Measurements from ENCODE around the gene CD244.

DNA sequence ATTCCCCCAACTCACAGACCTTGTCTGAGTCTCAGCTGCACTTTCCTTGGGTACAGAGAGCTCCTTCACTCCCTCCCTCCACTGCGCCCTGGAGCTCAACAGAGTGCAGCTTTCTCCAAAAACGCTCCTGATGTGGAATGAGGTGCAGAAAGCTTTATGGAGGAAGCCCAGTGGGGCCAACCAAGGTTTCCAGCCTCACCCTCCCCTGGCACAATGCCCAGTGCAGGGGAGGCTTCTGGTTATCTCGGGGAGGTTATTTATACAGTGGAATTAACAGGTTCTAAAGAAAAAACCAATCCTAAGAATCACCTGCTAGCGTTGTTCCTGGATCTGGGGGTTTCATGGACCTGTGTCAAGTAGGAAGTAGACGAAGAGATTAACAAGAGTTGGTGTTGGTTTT lies 22.4 kb upstream of the CD244 start, which contains the start of gene ITLN1:
- TF ChIP-seq, protein P1, sequence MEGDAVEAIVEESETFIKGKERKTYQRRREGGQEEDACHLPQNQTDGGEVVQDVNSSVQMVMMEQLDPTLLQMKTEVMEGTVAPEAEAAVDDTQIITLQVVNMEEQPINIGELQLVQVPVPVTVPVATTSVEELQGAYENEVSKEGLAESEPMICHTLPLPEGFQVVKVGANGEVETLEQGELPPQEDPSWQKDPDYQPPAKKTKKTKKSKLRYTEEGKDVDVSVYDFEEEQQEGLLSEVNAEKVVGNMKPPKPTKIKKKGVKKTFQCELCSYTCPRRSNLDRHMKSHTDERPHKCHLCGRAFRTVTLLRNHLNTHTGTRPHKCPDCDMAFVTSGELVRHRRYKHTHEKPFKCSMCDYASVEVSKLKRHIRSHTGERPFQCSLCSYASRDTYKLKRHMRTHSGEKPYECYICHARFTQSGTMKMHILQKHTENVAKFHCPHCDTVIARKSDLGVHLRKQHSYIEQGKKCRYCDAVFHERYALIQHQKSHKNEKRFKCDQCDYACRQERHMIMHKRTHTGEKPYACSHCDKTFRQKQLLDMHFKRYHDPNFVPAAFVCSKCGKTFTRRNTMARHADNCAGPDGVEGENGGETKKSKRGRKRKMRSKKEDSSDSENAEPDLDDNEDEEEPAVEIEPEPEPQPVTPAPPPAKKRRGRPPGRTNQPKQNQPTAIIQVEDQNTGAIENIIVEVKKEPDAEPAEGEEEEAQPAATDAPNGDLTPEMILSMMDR (conservative IDR thresholded peaks at IDR 0.05; ENCODE audit: low read length): no peak
- no peak for TF ChIP-seq EZH2phosphoT487 (IDR thresholded peaks at IDR 0.05; ENCODE audit: borderline replicate concordance, low read depth, low read length)
